Colonic mucosa (tissue), 4 donors: Measurements from ENCODE around the gene ZNF335. TPM values are rescaled to one million over a fixed set of nuclear protein-coding genes. Genes with fewer than 3 reads are reported as not detected.

Experiments
- DNase-seq: peaks from one replicate; pipeline ENCODE4 v3.0.0-alpha.2; 2020
- H3K27ac ChIP-seq: fragments of 200-600 bp; one replicate; pipeline ENCODE4 v1.8.0; 2021
- H3K27me3 ChIP-seq: fragments of 200-600 bp; one replicate; pipeline ENCODE4 v1.8.0; 2021
- H3K36me3 ChIP-seq: fragments of 200-600 bp; one replicate; pipeline ENCODE4 v1.8.0; 2021
- H3K4me1 ChIP-seq: fragments of 200-600 bp; one replicate; pipeline ENCODE4 v1.8.0; 2021; ENCODE audit warnings: mild to moderate bottlenecking
- H3K4me3 ChIP-seq: fragments of 200-600 bp; one replicate; pipeline ENCODE4 v1.8.0; 2021
- H3K9ac ChIP-seq, 2 donors: one replicate each; pipeline ENCODE4 v1.7.0; 2013; ENCODE audit warnings: control low read depth in 2 of 2, low read depth in 2 of 2, low read length in 2 of 2
- H3K9me3 ChIP-seq: fragments of 200-600 bp; one replicate; pipeline ENCODE4 v1.8.0; 2021
- CTCF ChIP-seq: fragments of 200-600 bp; IDR thresholded peaks from one replicate; pipeline ENCODE4 v1.8.0; 2022; ENCODE audit warnings: antibody characterized with exemption, mild to moderate bottlenecking
- intact Hi-C: fragments of 100-400 bp; cut with DNase I; formaldehyde crosslinking; loops from one replicate; pipeline ENCODE4 v1.14.1; 2022
- total RNA-seq, 2 donors: library from RNA; stranded (reverse); fragmentation: NEBNext Ultra II Directional in 1 of 2; extraction: Animal tissue kit (Norgen Biotek cat#: 25700) in 1 of 2; gene quantifications; one replicate each; pipeline ENCODE4 v1.2.1, GENCODE V29; 2021
- donor health status: healthy.
- donor health status: DM: no; HTN: no; CAD: no.
- donor health status: DM: no; HTN: no; CAD: no.

ZNF335 gene
- total RNA-seq, 2 donors from 2014 or later = 11.3 to 22.1 TPM

GRCh38 chr20:46010491-46011391 lies 38.7 kb upstream of the ZNF335 start:
- H3K27me3 ChIP-seq = peaks cover 40% of the 10 kb centered on the region
- no peak for DNase-seq

GRCh38 chr20:46009816-46010215 lies 37.8 kb upstream of the ZNF335 start:
- Histone ChIP-seq H3K27me3 (peaks cover 40% of the 10 kb centered on the region), H3K4me3 (no peak overlapping the region), H3K4me1 (peaks cover 4% of the 10 kb centered on the region), H3K36me3 (no peaks in the 10 kb centered on the region), H3K27ac (no peak overlapping the region), H3K9ac (no peak overlapping the region), H3K9me3 (no peaks in the 10 kb centered on the region)
- intact Hi-C loops = no loop called here
- DNase-seq = no peak
- TF ChIP-seq CTCF = no peak

More at GRCh38 chr20:46010491-46011391, 38.7 kb upstream of the ZNF335 start:
- Histone ChIP-seq H3K9ac (peak overlapping the region in 1 of 2 donors; percentile 5), H3K27ac (no peak overlapping the region), H3K36me3 (no peaks in the 10 kb centered on the region), H3K4me1 (peaks cover 4% of the 10 kb centered on the region), H3K4me3 (no peak overlapping the region), H3K9me3 (no peaks in the 10 kb centered on the region)
- TF ChIP-seq CTCF = no peak
- intact Hi-C loops = no loop called here

DNA sequence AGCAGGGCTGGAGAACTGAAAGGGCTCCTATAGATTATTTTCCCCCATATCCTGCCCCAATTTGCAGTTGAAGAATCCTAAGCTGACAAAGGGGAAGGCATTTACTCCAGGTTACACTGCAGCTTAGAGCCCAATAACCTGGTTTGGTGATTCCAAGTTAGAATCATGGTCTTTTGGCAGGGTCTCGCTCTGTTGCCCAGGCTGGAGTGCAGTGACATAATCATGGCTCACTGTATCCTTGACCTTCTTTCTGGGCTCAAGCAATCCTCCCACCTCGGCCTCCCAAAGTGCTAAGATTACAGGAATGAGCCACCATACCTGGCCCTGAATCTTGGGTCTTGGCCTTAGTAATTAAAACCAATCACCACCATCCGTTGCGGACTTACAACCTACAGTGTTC lies 35.7 kb upstream of the ZNF335 start:
- Histone ChIP-seq H3K4me3 (no peak overlapping the region), H3K27ac (no peak overlapping the region), H3K9me3 (no peaks in the 10 kb centered on the region), H3K4me1 (no peaks in the 10 kb centered on the region), H3K36me3 (no peaks in the 10 kb centered on the region), H3K9ac (no peak overlapping the region), H3K27me3 (peaks cover 28% of the 10 kb centered on the region)
- DNase-seq = no peak
- intact Hi-C loops = no loop called here
- no peak for TF ChIP-seq CTCF

DNA sequence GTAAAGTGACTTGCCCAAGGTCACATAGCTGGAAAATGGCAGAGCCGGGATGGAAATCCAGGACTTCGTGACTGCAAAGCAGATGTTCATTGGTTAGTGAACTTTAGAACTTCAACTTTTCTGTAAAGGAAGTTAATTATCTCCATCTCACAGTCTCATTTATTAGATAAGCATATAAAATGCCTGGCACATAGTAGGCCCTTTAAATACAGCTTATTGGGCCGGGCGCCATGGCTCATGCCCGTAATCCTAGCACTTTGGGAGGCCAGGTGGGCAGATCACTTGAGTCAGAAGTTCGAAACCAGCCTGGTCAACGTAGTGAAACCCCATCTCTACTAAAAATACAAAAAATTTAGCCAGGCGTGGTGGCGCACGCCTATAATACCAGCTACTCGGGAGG lies 35.0 kb upstream of the ZNF335 start:
- DNase-seq = no peak
- H3K27me3 ChIP-seq = peaks cover 23% of the 10 kb centered on the region
- no peak overlapping the region for H3K9ac ChIP-seq
- H3K4me3 ChIP-seq = no peak overlapping the region
- H3K27ac ChIP-seq = no peak overlapping the region
- no peaks in the 10 kb centered on the region for H3K9me3 ChIP-seq
- no peak for TF ChIP-seq CTCF
- H3K36me3 ChIP-seq = no peaks in the 10 kb centered on the region
- intact Hi-C loops = no loop called here
- H3K4me1 ChIP-seq = no peaks in the 10 kb centered on the region

DNA sequence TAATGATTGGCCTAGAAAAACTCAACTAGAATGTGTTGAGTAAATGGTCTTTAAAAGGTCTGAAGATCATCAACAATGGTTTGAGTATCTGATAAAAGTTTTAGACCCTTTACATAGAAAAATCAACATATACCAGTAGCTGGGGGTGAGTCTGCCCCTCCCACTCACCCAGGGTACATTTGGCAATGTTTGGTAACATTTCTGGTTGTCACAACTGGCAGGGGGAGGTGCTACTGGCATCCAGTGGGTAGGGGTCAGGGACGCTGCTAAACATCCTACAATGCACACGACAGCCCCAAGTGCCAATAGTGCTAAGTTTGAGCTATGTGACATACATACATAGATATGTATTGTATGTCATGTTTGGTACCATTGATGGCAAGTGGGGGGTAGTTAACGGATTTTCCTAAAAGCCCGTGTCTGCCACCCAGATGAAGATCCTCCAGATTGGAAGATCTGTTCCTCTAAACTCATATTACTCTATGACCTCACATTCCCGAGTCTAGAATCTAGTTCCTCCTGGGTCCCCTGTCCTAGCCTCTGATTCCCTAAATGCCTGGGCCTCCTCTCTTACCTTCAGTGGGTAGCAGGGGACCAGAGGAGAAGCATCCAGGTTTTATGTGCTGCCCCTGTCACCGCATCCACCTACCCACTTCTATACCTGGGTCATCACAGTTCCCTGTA lies 34.2 kb upstream of the ZNF335 start:
- TF ChIP-seq CTCF = no peak
- no peak for DNase-seq
- Histone ChIP-seq H3K4me3 (no peak overlapping the region), H3K27ac (no peak overlapping the region), H3K36me3 (no peaks in the 10 kb centered on the region), H3K9ac (no peak overlapping the region), H3K9me3 (no peaks in the 10 kb centered on the region), H3K4me1 (no peaks in the 10 kb centered on the region), H3K27me3 (peaks cover 16% of the 10 kb centered on the region)
- intact Hi-C loops = no loop called here
